ENCODE data around the gene TULP4.

Gene TULP4

DNA sequence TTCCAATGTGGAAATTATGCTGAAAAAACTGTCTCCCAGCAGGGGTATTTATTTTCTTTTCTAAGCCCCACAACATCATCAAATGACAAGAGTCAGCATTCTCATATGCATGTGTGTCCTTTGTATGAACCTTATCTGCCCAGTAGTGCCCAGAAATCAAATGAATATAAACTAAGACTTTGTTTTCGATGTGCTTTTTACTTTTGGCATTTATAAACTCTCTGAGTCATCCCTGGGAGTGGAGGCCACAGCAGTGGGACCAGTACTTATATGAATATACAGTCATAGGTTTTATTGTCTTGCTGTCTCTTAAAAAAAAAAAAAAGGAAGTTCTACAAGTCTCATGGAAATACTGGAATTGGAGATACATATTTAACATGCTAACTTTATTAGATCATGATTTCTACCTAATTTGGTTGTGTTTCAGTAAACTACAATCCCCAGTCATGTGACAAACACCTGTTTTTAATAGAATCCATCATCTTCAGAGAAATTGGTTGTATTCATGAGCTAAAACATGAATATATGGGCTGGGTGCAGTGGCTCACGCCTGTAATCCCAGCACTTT is 148.4 kb downstream of the TULP4 start:
- TF ChIP-seq ARNTL (CRISPR knock-in tag; IDR thresholded peaks at IDR 0.05; ENCODE audit: borderline replicate concordance, low read depth) (no peak), ZC3H10 (CRISPR knock-in tag; IDR thresholded peaks at IDR 0.05) (no peak), BACH2 (CRISPR knock-in tag; IDR thresholded peaks at IDR 0.05; ENCODE audit: borderline replicate concordance) (no peak), CSDC2 (CRISPR knock-in tag; IDR thresholded peaks at IDR 0.05) (no peak), PPARA (CRISPR knock-in tag; IDR thresholded peaks at IDR 0.05; ENCODE audit: borderline replicate concordance) (no peak), POU6F1 (CRISPR knock-in tag; IDR thresholded peaks at IDR 0.05; ENCODE audit: borderline replicate concordance, low read depth) (no peak), TCF4 (CRISPR knock-in tag; IDR thresholded peaks at IDR 0.05; ENCODE audit: borderline replicate concordance) (no peak), GLIS3 (CRISPR knock-in tag; IDR thresholded peaks at IDR 0.05) (no peak), OSR1 (CRISPR knock-in tag; IDR thresholded peaks at IDR 0.05) (no peak), ZNF8 (CRISPR knock-in tag; IDR thresholded peaks at IDR 0.05) (no peak), ZNF70 (CRISPR knock-in tag; IDR thresholded peaks at IDR 0.05) (no peak), ISL1 (CRISPR knock-in tag; IDR thresholded peaks at IDR 0.05) (no peak), RARB (CRISPR knock-in tag; IDR thresholded peaks at IDR 0.05) (no peak), ESRRG (CRISPR knock-in tag; IDR thresholded peaks at IDR 0.05) (no peak), ZFP30 (CRISPR knock-in tag; IDR thresholded peaks at IDR 0.05) (no peak), SNAI2 (CRISPR knock-in tag; IDR thresholded peaks at IDR 0.05) (no peak), TOX (CRISPR knock-in tag; IDR thresholded peaks at IDR 0.05; ENCODE audit: borderline replicate concordance) (no peak)
- TF ChIP-seq, protein P1, sequence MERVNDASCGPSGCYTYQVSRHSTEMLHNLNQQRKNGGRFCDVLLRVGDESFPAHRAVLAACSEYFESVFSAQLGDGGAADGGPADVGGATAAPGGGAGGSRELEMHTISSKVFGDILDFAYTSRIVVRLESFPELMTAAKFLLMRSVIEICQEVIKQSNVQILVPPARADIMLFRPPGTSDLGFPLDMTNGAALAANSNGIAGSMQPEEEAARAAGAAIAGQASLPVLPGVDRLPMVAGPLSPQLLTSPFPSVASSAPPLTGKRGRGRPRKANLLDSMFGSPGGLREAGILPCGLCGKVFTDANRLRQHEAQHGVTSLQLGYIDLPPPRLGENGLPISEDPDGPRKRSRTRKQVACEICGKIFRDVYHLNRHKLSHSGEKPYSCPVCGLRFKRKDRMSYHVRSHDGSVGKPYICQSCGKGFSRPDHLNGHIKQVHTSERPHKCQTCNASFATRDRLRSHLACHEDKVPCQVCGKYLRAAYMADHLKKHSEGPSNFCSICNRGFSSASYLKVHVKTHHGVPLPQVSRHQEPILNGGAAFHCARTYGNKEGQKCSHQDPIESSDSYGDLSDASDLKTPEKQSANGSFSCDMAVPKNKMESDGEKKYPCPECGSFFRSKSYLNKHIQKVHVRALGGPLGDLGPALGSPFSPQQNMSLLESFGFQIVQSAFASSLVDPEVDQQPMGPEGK (CRISPR knock-in tag; IDR thresholded peaks at IDR 0.05; ENCODE audit: borderline replicate concordance), result no peak
- TF ChIP-seq, protein P2, sequence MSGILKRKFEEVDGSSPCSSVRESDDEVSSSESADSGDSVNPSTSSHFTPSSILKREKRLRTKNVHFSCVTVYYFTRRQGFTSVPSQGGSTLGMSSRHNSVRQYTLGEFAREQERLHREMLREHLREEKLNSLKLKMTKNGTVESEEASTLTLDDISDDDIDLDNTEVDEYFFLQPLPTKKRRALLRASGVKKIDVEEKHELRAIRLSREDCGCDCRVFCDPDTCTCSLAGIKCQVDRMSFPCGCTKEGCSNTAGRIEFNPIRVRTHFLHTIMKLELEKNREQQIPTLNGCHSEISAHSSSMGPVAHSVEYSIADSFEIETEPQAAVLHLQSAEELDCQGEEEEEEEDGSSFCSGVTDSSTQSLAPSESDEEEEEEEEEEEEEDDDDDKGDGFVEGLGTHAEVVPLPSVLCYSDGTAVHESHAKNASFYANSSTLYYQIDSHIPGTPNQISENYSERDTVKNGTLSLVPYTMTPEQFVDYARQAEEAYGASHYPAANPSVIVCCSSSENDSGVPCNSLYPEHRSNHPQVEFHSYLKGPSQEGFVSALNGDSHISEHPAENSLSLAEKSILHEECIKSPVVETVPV (CRISPR knock-in tag; IDR thresholded peaks at IDR 0.05), result no peak
- TF ChIP-seq, protein P3, sequence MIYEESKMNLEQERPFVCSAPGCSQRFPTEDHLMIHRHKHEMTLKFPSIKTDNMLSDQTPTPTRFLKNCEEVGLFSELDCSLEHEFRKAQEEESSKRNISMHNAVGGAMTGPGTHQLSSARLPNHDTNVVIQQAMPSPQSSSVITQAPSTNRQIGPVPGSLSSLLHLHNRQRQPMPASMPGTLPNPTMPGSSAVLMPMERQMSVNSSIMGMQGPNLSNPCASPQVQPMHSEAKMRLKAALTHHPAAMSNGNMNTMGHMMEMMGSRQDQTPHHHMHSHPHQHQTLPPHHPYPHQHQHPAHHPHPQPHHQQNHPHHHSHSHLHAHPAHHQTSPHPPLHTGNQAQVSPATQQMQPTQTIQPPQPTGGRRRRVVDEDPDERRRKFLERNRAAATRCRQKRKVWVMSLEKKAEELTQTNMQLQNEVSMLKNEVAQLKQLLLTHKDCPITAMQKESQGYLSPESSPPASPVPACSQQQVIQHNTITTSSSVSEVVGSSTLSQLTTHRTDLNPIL (CRISPR knock-in tag; IDR thresholded peaks at IDR 0.05; ENCODE audit: low read depth), result no peak
- peak; percentile 89 for ATAC-seq

GRCh38 chr6:158461954-158462353 is 149.7 kb downstream of the TULP4 start:
- no peak for TF ChIP-seq ZFP30 (CRISPR knock-in tag; IDR thresholded peaks at IDR 0.05)
- TF ChIP-seq GLIS3 (CRISPR knock-in tag; IDR thresholded peaks at IDR 0.05), result no peak
- no peak for TF ChIP-seq CSDC2 (CRISPR knock-in tag; IDR thresholded peaks at IDR 0.05)
- no peak for TF ChIP-seq ISL1 (CRISPR knock-in tag; IDR thresholded peaks at IDR 0.05)
- TF ChIP-seq, protein P1 (CRISPR knock-in tag; IDR thresholded peaks at IDR 0.05; ENCODE audit: borderline replicate concordance), result no peak
- TF ChIP-seq TCF4 (CRISPR knock-in tag; IDR thresholded peaks at IDR 0.05; ENCODE audit: borderline replicate concordance), result no peak
- no peak for TF ChIP-seq RARB (CRISPR knock-in tag; IDR thresholded peaks at IDR 0.05)
- no peak for TF ChIP-seq TOX (CRISPR knock-in tag; IDR thresholded peaks at IDR 0.05; ENCODE audit: borderline replicate concordance)
- no peak for TF ChIP-seq PPARA (CRISPR knock-in tag; IDR thresholded peaks at IDR 0.05; ENCODE audit: borderline replicate concordance)
- TF ChIP-seq BACH2 (CRISPR knock-in tag; IDR thresholded peaks at IDR 0.05; ENCODE audit: borderline replicate concordance), result no peak
- TF ChIP-seq ARNTL (CRISPR knock-in tag; IDR thresholded peaks at IDR 0.05; ENCODE audit: borderline replicate concordance, low read depth), result no peak
- TF ChIP-seq, protein P4, sequence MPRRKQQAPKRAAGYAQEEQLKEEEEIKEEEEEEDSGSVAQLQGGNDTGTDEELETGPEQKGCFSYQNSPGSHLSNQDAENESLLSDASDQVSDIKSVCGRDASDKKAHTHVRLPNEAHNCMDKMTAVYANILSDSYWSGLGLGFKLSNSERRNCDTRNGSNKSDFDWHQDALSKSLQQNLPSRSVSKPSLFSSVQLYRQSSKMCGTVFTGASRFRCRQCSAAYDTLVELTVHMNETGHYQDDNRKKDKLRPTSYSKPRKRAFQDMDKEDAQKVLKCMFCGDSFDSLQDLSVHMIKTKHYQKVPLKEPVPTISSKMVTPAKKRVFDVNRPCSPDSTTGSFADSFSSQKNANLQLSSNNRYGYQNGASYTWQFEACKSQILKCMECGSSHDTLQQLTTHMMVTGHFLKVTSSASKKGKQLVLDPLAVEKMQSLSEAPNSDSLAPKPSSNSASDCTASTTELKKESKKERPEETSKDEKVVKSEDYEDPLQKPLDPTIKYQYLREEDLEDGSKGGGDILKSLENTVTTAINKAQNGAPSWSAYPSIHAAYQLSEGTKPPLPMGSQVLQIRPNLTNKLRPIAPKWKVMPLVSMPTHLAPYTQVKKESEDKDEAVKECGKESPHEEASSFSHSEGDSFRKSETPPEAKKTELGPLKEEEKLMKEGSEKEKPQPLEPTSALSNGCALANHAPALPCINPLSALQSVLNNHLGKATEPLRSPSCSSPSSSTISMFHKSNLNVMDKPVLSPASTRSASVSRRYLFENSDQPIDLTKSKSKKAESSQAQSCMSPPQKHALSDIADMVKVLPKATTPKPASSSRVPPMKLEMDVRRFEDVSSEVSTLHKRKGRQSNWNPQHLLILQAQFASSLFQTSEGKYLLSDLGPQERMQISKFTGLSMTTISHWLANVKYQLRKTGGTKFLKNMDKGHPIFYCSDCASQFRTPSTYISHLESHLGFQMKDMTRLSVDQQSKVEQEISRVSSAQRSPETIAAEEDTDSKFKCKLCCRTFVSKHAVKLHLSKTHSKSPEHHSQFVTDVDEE (CRISPR knock-in tag; IDR thresholded peaks at IDR 0.05), result no peak
- no peak for TF ChIP-seq ESRRG (CRISPR knock-in tag; IDR thresholded peaks at IDR 0.05)
- no peak for ATAC-seq

Measured in SK-N-SH treated with all-trans-retinoic acid at 6 μM for 48 hours (cell line).